HepG2 (cell line): ENCODE data around the gene TWNK. TPM values are rescaled to one million over a fixed set of nuclear protein-coding genes. Genes with fewer than 3 reads are reported as not detected.

Experiments used
- CREB3 ChIP-seq: sonication (generic); formaldehyde crosslinking; IDR thresholded peaks from 2 replicates; pipeline ENCODE4 v1.5.0; 2020; ENCODE audit warnings: missing genetic modification reagents
- ETV6 ChIP-seq: sonication (generic); formaldehyde crosslinking; conservative IDR thresholded peaks from 2 replicates; pipeline ENCODE4 v1.4.0; 2020; ENCODE audit warnings: missing genetic modification reagents
- FOSL1 ChIP-seq: sonication (generic); formaldehyde crosslinking; IDR thresholded peaks from 2 replicates; pipeline ENCODE4 v1.9.0; 2021; ENCODE audit warnings: missing genetic modification reagents, borderline replicate concordance
- GLI4 ChIP-seq: sonication (generic); formaldehyde crosslinking; IDR thresholded peaks from 2 replicates; pipeline ENCODE4 v1.5.1; 2020; ENCODE audit warnings: missing genetic modification reagents, mild to moderate bottlenecking, moderate library complexity, borderline replicate concordance
- HNF1A ChIP-seq, 2 experiments: sonication (generic) in 1 of 2; formaldehyde crosslinking in 1 of 2; IDR thresholded peaks; 2 replicates each; pipeline versions ENCODE4 v1.4.0 to v1.6.1; 2016 to 2020; ENCODE audit warnings: borderline replicate concordance in 1 of 2, low read depth in 1 of 2, mild to moderate bottlenecking in 1 of 2, missing genetic modification reagents in 1 of 2
- HOXD1 ChIP-seq: sonication (generic); formaldehyde crosslinking; IDR thresholded peaks from 2 replicates; pipeline ENCODE4 v1.5.0; 2020; ENCODE audit warnings: missing genetic modification reagents
- KMT2B ChIP-seq: IDR thresholded peaks from 2 replicates; pipeline ENCODE4 v1.6.1; 2016; ENCODE audit warnings: missing genetic modification reagents, missing compliant biosample characterization
- MIXL1 ChIP-seq: IDR thresholded peaks from 2 replicates; pipeline ENCODE4 v1.6.1; 2016
- NR3C1 ChIP-seq: sonication (generic); formaldehyde crosslinking; IDR thresholded peaks from 2 replicates; pipeline ENCODE4 v1.4.0; 2020; ENCODE audit warnings: missing genetic modification reagents
- PHF21A ChIP-seq: sonication (generic); formaldehyde crosslinking; IDR thresholded peaks from 2 replicates; pipeline ENCODE4 v1.5.0; 2020; ENCODE audit warnings: mild to moderate bottlenecking, missing genetic modification reagents
- PREB ChIP-seq: sonication (generic); formaldehyde crosslinking; IDR thresholded peaks from 2 replicates; pipeline ENCODE4 v1.4.0; 2020; ENCODE audit warnings: missing genetic modification reagents
- TBX3 ChIP-seq: fragments of 450-650 bp; IDR thresholded peaks from 2 replicates; pipeline ENCODE4 v1.6.1; 2017; ENCODE audit warnings: antibody characterized with exemption, mild to moderate bottlenecking, inconsistent platforms, borderline replicate concordance
- TEAD2 ChIP-seq: sonication (generic); formaldehyde crosslinking; IDR thresholded peaks from 2 replicates; pipeline ENCODE4 v1.9.0; 2021; ENCODE audit warnings: missing genetic modification reagents
- ZBTB4 ChIP-seq: sonication (generic); formaldehyde crosslinking; IDR thresholded peaks from 2 replicates; pipeline ENCODE4 v1.4.0; 2020; ENCODE audit warnings: missing genetic modification reagents, mild to moderate bottlenecking, borderline replicate concordance
- ZBTB7A ChIP-seq: sonication (generic); formaldehyde crosslinking; IDR thresholded peaks from 2 replicates; pipeline ENCODE4 v1.8.0; 2022; ENCODE audit warnings: mild to moderate bottlenecking, missing genetic modification reagents
- ZNF589 ChIP-seq: sonication (generic); formaldehyde crosslinking; conservative IDR thresholded peaks from 2 replicates; pipeline ENCODE4 v1.8.0; 2022; ENCODE audit warnings: mild to moderate bottlenecking, moderate library complexity, missing genetic modification reagents
- ZNF710 ChIP-seq: sonication (generic); formaldehyde crosslinking; IDR thresholded peaks from 2 replicates; pipeline ENCODE4 v1.5.0; 2020; ENCODE audit warnings: mild to moderate bottlenecking, missing genetic modification reagents, borderline replicate concordance
- ZNF724P ChIP-seq: sonication (generic); formaldehyde crosslinking; IDR thresholded peaks from 2 replicates; pipeline ENCODE4 v1.8.0; 2022; ENCODE audit warnings: missing genetic modification reagents, borderline replicate concordance
- polyA plus RNA-seq, 8 experiments: library from polyadenylated mRNA; depleted of rRNA in 3 of 8; stranded (reverse) in 7 of 8; unstranded in 1 of 8; fragments of >200 nt; fragmentation: Illumina TruSeq in 4 of 8; extraction: Trizol in 4 of 8; gene quantifications; 2 replicates each; pipeline versions ENCODE4 v1.2.1 to v1.2.3, GENCODE V29; 2011 to 2016; ENCODE audit warnings: low read depth in 4 of 8, missing spikeins in 1 of 8, mixed read lengths in 1 of 8; ENCODE audit not compliant: insufficient read depth in 1 of 8
- total RNA-seq, 5 experiments: library from RNA; depleted of rRNA; stranded (reverse); fragments of >200 nt; fragmentation: Illumina TruSeq; extraction: Trizol; gene quantifications; 2 replicates each; pipeline ENCODE4 v1.2.3, GENCODE V29; 2016; ENCODE audit warnings: low read depth in 1 of 5

The TWNK gene
- total and polyA plus RNA-seq, 2 of the 13 experiments (the other 11 are each of a cell fraction or from before 2014, with no cell fraction given) = 10.7 to 16.5 TPM

GRCh38 chr10:101031128-101031795 lies 43.9 kb downstream of the TWNK start, which contains the start of the genes PDZD7 and SFXN3 (continued):
- no peak for TF ChIP-seq ETV6 (CRISPR knock-in tag)
- TF ChIP-seq FOSL1 (CRISPR knock-in tag) = no peak
- peak; percentile 16; the same call in 1 of the 2 replicates for TF ChIP-seq MIXL1
- peak; percentile 47 for TF ChIP-seq PHF21A (CRISPR knock-in tag)
- TF ChIP-seq HOXD1 = no peak
- no peak for TF ChIP-seq CREB3 (CRISPR knock-in tag)
- TF ChIP-seq TBX3 = peak; percentile 54; the same call in 1 of the 2 replicates
- no peak for TF ChIP-seq ZNF589
- TF ChIP-seq KMT2B (CRISPR knock-in tag) = no peak
- TF ChIP-seq ZBTB4 = no peak
- no peak for TF ChIP-seq TEAD2 (CRISPR knock-in tag)
- TF ChIP-seq GLI4 = no peak
- no peak for TF ChIP-seq NR3C1 (CRISPR knock-in tag)
- no peak; the same call in 1 of the 2 replicates for TF ChIP-seq ZNF724P (CRISPR knock-in tag)
- no peak for TF ChIP-seq ZNF710 (CRISPR knock-in tag)
- no peak for TF ChIP-seq HNF1A (IDR thresholded peaks at IDR 0.05; ENCODE audit: low read depth)
- no peak for TF ChIP-seq HNF1A (CRISPR knock-in tag; IDR thresholded peaks at IDR 0.05; ENCODE audit: borderline replicate concordance)
- no peak for TF ChIP-seq ZBTB7A (CRISPR knock-in tag)
- TF ChIP-seq PREB (CRISPR knock-in tag) = no peak
